HFFc6 (cell line): ENCODE measurements around the gene CELF6. TPM values are rescaled to one million over a fixed set of nuclear protein-coding genes. Genes with fewer than 3 reads are reported as not detected.
A peak's percentile ranks its signal among the peaks of the same experiment; 100 is the strongest.

Source experiments
- DNase-seq: peaks from one replicate; pipeline ENCODE4 v3.0.0-alpha.2; 2018
- H3K27ac Mint-ChIP-seq: 2 replicates; pipeline ENCODE4 v1.8.0; 2020; ENCODE audit warnings: mild to moderate bottlenecking, mixed read lengths
- H3K27me3 Mint-ChIP-seq: 2 replicates; pipeline ENCODE4 v1.8.0; 2021; ENCODE audit warnings: mild to moderate bottlenecking, moderate library complexity, mixed read lengths; ENCODE audit not compliant: insufficient read depth
- H3K36me3 Mint-ChIP-seq: 2 replicates; pipeline ENCODE4 v1.8.0; 2021; ENCODE audit warnings: low read depth, mixed read lengths
- H3K4me1 Mint-ChIP-seq: 2 replicates; pipeline ENCODE4 v1.8.0; 2020; ENCODE audit warnings: low read depth, mixed read lengths
- H3K4me3 Mint-ChIP-seq: 2 replicates; pipeline ENCODE4 v1.8.0; 2020; ENCODE audit warnings: mild to moderate bottlenecking, moderate library complexity, mixed read lengths
- H3K9me3 Mint-ChIP-seq: 2 replicates; pipeline ENCODE4 v1.8.0; 2020; ENCODE audit warnings: mild to moderate bottlenecking, mixed read lengths
- total RNA-seq, 6 experiments: library from RNA; stranded (reverse); fragmentation: NEBNext Ultra II Directional; extraction: Animal tissue kit (Norgen Biotek cat#: 25700); gene quantifications; 2 replicates in 1 of 6; 3 replicates in 5 of 6; pipeline ENCODE4 v1.2.3, GENCODE V29; 2021
- TF ChIP-seq, protein P1 (sequence below): fragments of 200-600 bp; sonication (generic); IDR thresholded peaks from 2 replicates; pipeline ENCODE4 v1.5.0; 2021; ENCODE audit warnings: antibody characterized with exemption, mild to moderate bottlenecking

The CELF6 gene
- total RNA-seq, 6 experiments from 2014 or later, result 0.11 to 0.14 (median 0.12) TPM; not detected in 2

DNA sequence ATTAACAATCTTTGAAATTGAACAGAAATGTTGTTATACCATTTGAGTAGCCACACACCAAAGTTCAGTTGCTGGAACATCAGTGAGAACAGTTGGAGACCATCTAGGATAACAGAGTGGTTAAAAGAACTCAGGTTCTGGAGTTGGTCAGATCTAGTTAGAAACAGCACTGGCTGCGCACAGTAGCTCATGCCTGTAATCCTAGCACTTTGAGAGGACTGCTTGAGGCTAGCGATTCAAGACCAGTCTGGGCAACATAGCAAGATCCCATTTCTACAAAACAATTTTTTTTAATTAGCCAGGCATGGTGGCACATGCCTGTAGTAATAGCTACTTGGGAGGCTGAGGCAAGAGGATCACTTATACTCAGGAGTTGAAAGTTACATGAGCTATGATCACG lies 81.4 kb downstream of the CELF6 start:
- DNase-seq, result no peak
- Mint-ChIP-seq H3K36me3 (peaks cover 23% of the 10 kb centered on the region), H3K27ac (peak overlapping the region; percentile 98; the same call in 1 of the 2 replicates), H3K27me3 (peaks cover 1% of the 10 kb centered on the region; the same call in 1 of the 2 replicates), H3K9me3 (no peaks in the 10 kb centered on the region), H3K4me1 (peaks cover 44% of the 10 kb centered on the region), H3K4me3 (no peak overlapping the region)
- TF ChIP-seq, protein P1, sequence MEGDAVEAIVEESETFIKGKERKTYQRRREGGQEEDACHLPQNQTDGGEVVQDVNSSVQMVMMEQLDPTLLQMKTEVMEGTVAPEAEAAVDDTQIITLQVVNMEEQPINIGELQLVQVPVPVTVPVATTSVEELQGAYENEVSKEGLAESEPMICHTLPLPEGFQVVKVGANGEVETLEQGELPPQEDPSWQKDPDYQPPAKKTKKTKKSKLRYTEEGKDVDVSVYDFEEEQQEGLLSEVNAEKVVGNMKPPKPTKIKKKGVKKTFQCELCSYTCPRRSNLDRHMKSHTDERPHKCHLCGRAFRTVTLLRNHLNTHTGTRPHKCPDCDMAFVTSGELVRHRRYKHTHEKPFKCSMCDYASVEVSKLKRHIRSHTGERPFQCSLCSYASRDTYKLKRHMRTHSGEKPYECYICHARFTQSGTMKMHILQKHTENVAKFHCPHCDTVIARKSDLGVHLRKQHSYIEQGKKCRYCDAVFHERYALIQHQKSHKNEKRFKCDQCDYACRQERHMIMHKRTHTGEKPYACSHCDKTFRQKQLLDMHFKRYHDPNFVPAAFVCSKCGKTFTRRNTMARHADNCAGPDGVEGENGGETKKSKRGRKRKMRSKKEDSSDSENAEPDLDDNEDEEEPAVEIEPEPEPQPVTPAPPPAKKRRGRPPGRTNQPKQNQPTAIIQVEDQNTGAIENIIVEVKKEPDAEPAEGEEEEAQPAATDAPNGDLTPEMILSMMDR, result no peak

- H3K4me3 Mint-ChIP-seq, result peak overlapping the region; percentile 89; the same call in 1 of the 2 replicates
- peaks cover 44% of the 10 kb centered on the region for H3K4me1 Mint-ChIP-seq
- TF ChIP-seq, protein P1, result no peak
- no peaks in the 10 kb centered on the region for H3K9me3 Mint-ChIP-seq
- H3K27me3 Mint-ChIP-seq, result peaks cover 1% of the 10 kb centered on the region; the same call in 1 of the 2 replicates
- no peak for DNase-seq
- peaks cover 19% of the 10 kb centered on the region for H3K36me3 Mint-ChIP-seq
- H3K27ac Mint-ChIP-seq, result peak overlapping the region; percentile 98
These were observed 82.1 kb downstream of the CELF6 start for GRCh38 chr15:72237853-72238224.

DNA sequence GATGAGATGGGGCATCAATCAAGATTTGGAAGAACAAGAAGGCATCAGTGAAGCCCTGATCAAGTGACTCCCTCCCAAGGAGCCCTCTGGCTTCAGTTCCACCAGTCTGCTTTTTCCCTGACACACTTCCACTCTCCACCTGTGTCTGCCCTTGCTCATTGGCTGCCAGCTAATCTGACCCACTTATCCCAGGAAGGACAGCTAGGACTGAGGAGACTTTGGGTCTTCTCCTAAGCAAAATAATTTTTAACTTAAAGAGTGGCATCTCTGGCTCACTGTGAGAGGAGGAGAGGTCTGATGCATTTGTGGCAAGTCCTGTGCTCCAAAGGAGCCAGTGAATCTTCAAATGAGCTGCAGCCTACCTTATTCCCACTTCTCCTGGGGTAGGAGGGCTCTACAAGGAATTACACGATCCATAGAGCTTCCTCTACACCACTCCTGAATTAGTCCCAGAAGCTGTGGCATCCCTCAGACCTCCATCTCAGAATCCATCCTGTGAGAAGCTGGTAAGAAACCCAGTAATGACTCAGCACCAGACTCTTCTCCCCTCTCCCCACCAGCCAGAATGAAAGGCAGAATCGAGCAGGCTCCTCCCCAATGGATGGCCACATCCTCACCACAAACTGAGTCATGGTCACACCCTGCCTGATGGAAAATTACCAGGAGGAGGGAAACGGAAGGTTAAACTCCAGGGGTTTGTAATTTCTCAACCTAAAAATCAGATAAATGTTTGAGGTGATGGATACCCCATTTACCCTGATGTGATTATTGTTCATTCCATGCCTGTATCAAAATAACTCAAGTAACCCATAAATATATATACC lies 82.7 kb downstream of the CELF6 start:
- TF ChIP-seq, protein P1, result no peak
- H3K27me3 Mint-ChIP-seq, result peaks cover 1% of the 10 kb centered on the region; the same call in 1 of the 2 replicates
- H3K9me3 Mint-ChIP-seq, result no peaks in the 10 kb centered on the region
- DNase-seq, result peak; percentile 97
- H3K36me3 Mint-ChIP-seq, result peaks cover 14% of the 10 kb centered on the region
- H3K4me1 Mint-ChIP-seq, result peaks cover 50% of the 10 kb centered on the region
- peak overlapping the region; percentile 89 for H3K4me3 Mint-ChIP-seq
- H3K27ac Mint-ChIP-seq, result peak overlapping the region; percentile 98

- H3K27ac Mint-ChIP-seq, result peak overlapping the region; percentile 98
- peak overlapping the region; percentile 89 for H3K4me3 Mint-ChIP-seq
- H3K36me3 Mint-ChIP-seq, result peaks cover 7% of the 10 kb centered on the region
- TF ChIP-seq, protein P1, result no peak
- peaks cover 58% of the 10 kb centered on the region for H3K4me1 Mint-ChIP-seq
- H3K27me3 Mint-ChIP-seq, result peaks cover 1% of the 10 kb centered on the region; the same call in 1 of the 2 replicates
- DNase-seq, result no peak
- H3K9me3 Mint-ChIP-seq, result no peaks in the 10 kb centered on the region
These were observed 83.5 kb downstream of the CELF6 start for GRCh38 chr15:72236381-72237003.

DNA sequence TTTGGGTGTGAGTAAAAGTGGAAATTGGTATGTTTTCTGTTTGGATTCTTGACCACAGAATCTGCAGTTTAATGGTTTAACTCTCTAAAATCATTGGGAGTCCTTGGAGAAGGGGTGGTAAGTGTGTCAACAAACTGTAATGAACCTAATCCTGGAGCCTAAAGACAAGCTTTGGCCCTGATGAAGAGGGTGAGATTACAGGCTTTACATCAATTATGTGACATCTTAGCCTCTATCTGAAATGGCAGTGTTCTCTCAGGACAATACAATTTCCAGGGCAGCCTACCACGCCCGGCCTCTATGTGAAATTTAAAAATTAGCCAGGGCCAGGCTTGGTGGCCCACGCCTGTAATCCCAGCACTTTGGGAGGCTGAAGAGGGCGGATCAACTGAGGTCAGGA lies 84.7 kb downstream of the CELF6 start:
- H3K27ac Mint-ChIP-seq, result peak overlapping the region; percentile 38; the same call in 1 of the 2 replicates
- H3K27me3 Mint-ChIP-seq, result peaks cover 6% of the 10 kb centered on the region; the same call in 1 of the 2 replicates
- peaks cover 58% of the 10 kb centered on the region for H3K4me1 Mint-ChIP-seq
- TF ChIP-seq, protein P1, result no peak
- H3K36me3 Mint-ChIP-seq, result peaks cover 4% of the 10 kb centered on the region; the same call in 1 of the 2 replicates
- no peak for DNase-seq
- no peak overlapping the region for H3K4me3 Mint-ChIP-seq
- H3K9me3 Mint-ChIP-seq, result no peaks in the 10 kb centered on the region

Other genes with a start within 250 kb of the CELF6 start
- gene MYO9A, start 202.0 kb downstream of the CELF6 start, total RNA-seq, result 10 to 100 TPM; 25.3 to 29.1 (median 27.3) TPM
- gene SENP8, start 201.8 kb downstream of the CELF6 start, total RNA-seq, result 1 to 10 TPM; 3.4 to 4.8 (median 3.8) TPM
- gene GRAMD2A, start 122.4 kb downstream of the CELF6 start, total RNA-seq, result under 1 TPM in 1 of 6 experiments, not detected in 5; 0.14 TPM
- 1,000 to 10,000 TPM; 2,533 to 2,832 (median 2,656) TPM for gene PKM, start 89.0 kb downstream of the CELF6 start, total RNA-seq
- 10 to 100 TPM; 21.6 to 27.8 (median 24.6) TPM for gene PARP6, start 47.6 kb downstream of the CELF6 start, total RNA-seq
- gene HEXA, start 55.9 kb upstream of the CELF6 start, total RNA-seq, result 10 to 100 TPM; 83.3 to 98.0 (median 88.3) TPM
- not detected for gene TMEM202, start 78.1 kb upstream of the CELF6 start, total RNA-seq
- 100 to 1,000 TPM; 138 to 171 (median 159) TPM for gene ARIH1, start 154.2 kb upstream of the CELF6 start, total RNA-seq